Smooth muscle cell (in vitro differentiated cells): ENCODE results near the gene RAB10. TPM values are rescaled to one million over a fixed set of nuclear protein-coding genes. Genes with fewer than 3 reads are reported as not detected.
A peak's percentile ranks its signal among the peaks of the same experiment; 100 is the strongest.

ENCODE experiments used
- DNase-seq: peaks from one replicate; lab custom pipeline; 2025; ENCODE audit not compliant: unreplicated experiment; lab: John Stamatoyannopoulos, UW
- H2AFZ ChIP-seq: fragments of 200-600 bp; sonication (generic); 2 replicates; pipeline ENCODE4 v1.6.0; 2016; ENCODE audit warnings: antibody characterized with exemption, low read depth, mild to moderate bottlenecking
- H3F3A ChIP-seq: fragments of 200-600 bp; sonication (generic); 2 replicates; pipeline ENCODE4 v1.6.0; 2017; ENCODE audit warnings: antibody characterized with exemption, low read depth
- H3K27ac ChIP-seq: fragments of 200-600 bp; sonication (generic); 2 replicates; pipeline ENCODE4 v1.5.1; 2016; ENCODE audit warnings: low read depth, mild to moderate bottlenecking
- H3K27me3 ChIP-seq: fragments of 200-600 bp; sonication (generic); 2 replicates; pipeline ENCODE4 v1.6.1; 2016; ENCODE audit warnings: low read depth, mild to moderate bottlenecking
- H3K36me3 ChIP-seq: fragments of 200-600 bp; sonication (generic); 2 replicates; pipeline ENCODE4 v1.5.1; 2016; ENCODE audit warnings: low read depth
- H3K4me1 ChIP-seq: fragments of 200-600 bp; sonication (generic); 2 replicates; pipeline ENCODE4 v1.5.1; 2016; ENCODE audit warnings: low read depth
- H3K4me2 ChIP-seq: fragments of 200-600 bp; sonication (generic); 2 replicates; pipeline ENCODE4 v1.6.0; 2016; ENCODE audit warnings: mild to moderate bottlenecking
- H3K4me3 ChIP-seq: fragments of 200-600 bp; sonication (generic); 2 replicates; pipeline ENCODE4 v1.5.1; 2016; ENCODE audit warnings: mild to moderate bottlenecking
- H3K79me2 ChIP-seq: fragments of 200-600 bp; sonication (generic); 2 replicates; pipeline ENCODE4 v1.6.0; 2016; ENCODE audit warnings: low read depth, mild to moderate bottlenecking
- H3K9ac ChIP-seq: fragments of 200-600 bp; sonication (generic); 2 replicates; pipeline ENCODE4 v1.6.0; 2016; ENCODE audit warnings: low read depth
- H3K9me3 ChIP-seq: fragments of 200-600 bp; sonication (generic); replicated peaks from 2 replicates; pipeline ENCODE4 v1.5.1; 2016; ENCODE audit warnings: low read depth
- H4K20me1 ChIP-seq: fragments of 200-600 bp; sonication (generic); 2 replicates; pipeline ENCODE4 v1.6.0; 2016; ENCODE audit warnings: low read depth
- WGBS: methylation state at CpG from one replicate; pipeline ENCODE4 v1.1.7; 2016; ENCODE audit warnings: low lambda C conversion rate; 5-methylcytosine and 5-hydroxymethylcytosine counted together
- polyA plus RNA-seq: library from polyadenylated mRNA; unstranded; fragments of >200 nt; fragmentation: Nextera tagmentation; extraction: Ambion mirVana; gene quantifications from 2 replicates; pipeline ENCODE4 v1.2.1, GENCODE V29; 2016
- total RNA-seq: library from RNA; depleted of rRNA; stranded (reverse); fragments of >200 nt; gene quantifications from 2 replicates; pipeline ENCODE4 v1.2.3, GENCODE V29; 2014
- TF ChIP-seq, protein P1 (sequence below): fragments of 200-600 bp; sonication (generic); IDR thresholded peaks from 2 replicates; pipeline ENCODE4 v1.5.1; 2017; ENCODE audit warnings: borderline replicate concordance, mild to moderate bottlenecking, antibody characterized with exemption; ENCODE audit not compliant: insufficient read depth, poor library complexity, severe bottlenecking

RAB10 gene
- total and polyA plus RNA-seq, 2 experiments from 2014 or later, result 101 to 149 TPM

DNA sequence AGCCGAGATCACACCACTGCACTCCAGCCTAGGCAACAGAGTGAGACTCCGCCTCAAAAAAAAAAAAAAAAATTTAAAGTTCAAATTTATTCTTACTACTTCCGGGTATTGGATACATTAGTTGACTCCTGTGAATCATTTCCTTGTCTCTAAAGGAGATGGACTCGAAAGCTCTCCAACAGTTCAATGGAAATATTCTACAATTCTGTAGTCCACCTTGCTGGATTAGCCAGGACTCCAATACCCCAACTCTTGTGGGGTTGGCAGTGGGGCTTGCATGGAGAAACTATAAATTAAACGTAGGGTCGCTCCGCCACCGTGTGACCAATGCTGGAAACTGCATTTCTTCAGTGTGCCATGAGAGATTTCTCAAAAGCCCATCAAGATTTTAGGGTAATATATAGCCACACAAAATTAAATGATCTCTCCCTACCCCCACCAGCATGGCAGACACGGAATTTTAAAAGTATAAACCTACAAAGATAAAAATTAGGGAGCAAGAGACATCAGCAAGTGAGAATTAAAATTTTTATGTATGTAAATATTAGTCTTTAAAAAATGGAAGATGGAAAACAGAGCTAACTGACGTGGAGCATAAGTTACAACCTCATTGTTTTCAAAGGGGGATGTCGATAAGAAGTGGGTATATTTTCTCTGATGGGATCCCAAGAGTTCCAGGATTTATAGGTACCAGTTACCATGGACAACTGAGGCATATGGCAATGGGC lies 111.2 kb downstream of the RAB10 start:
- H3K36me3 ChIP-seq, result no peaks in the 10 kb centered on the region
- no peaks in the 10 kb centered on the region for H3K27me3 ChIP-seq
- no peaks in the 10 kb centered on the region for H3F3A ChIP-seq
- H3K9me3 ChIP-seq, result no peaks in the 10 kb centered on the region
- H3K4me1 ChIP-seq, result no peaks in the 10 kb centered on the region
- TF ChIP-seq, protein P1, sequence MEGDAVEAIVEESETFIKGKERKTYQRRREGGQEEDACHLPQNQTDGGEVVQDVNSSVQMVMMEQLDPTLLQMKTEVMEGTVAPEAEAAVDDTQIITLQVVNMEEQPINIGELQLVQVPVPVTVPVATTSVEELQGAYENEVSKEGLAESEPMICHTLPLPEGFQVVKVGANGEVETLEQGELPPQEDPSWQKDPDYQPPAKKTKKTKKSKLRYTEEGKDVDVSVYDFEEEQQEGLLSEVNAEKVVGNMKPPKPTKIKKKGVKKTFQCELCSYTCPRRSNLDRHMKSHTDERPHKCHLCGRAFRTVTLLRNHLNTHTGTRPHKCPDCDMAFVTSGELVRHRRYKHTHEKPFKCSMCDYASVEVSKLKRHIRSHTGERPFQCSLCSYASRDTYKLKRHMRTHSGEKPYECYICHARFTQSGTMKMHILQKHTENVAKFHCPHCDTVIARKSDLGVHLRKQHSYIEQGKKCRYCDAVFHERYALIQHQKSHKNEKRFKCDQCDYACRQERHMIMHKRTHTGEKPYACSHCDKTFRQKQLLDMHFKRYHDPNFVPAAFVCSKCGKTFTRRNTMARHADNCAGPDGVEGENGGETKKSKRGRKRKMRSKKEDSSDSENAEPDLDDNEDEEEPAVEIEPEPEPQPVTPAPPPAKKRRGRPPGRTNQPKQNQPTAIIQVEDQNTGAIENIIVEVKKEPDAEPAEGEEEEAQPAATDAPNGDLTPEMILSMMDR, result peak; percentile 81
- no peak for DNase-seq
- no peak overlapping the region for H3K4me3 ChIP-seq
- H3K4me2 ChIP-seq, result no peak overlapping the region
- H4K20me1 ChIP-seq, result no peaks in the 10 kb centered on the region
- 30% methylated on average over 11 of the region's 11 CpGs for WGBS
- H3K9ac ChIP-seq, result no peak overlapping the region
- no peak overlapping the region for H2AFZ ChIP-seq
- H3K79me2 ChIP-seq, result no peaks in the 10 kb centered on the region
- no peak overlapping the region for H3K27ac ChIP-seq

DNA sequence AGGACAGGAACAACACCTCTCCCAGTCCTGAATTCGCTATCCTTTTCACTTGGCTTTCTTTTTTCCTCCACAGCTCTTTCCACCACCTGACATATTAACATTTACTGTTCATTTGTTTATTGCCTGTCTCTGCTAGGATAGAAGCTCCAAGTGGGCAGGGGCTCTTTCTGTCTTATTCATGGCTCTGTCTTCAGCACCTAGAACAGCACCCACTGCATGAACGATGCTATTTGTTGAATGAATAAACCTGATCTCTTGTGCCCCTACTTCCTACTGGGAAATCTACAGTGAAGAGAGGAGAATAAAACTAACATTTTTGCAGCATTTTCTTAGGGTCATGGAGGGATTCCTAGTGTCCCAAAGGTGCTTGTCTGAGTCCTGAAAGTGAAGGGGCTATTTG lies 114.6 kb downstream of the RAB10 start:
- 40% methylated on average over 2 of the region's 2 CpGs for WGBS
- Histone ChIP-seq H3K79me2 (no peaks in the 10 kb centered on the region), H3F3A (no peaks in the 10 kb centered on the region), H3K9ac (no peak overlapping the region), H3K4me2 (no peak overlapping the region), H3K9me3 (no peaks in the 10 kb centered on the region), H3K4me1 (no peaks in the 10 kb centered on the region), H3K4me3 (no peak overlapping the region), H3K36me3 (no peaks in the 10 kb centered on the region), H4K20me1 (no peaks in the 10 kb centered on the region), H3K27me3 (no peaks in the 10 kb centered on the region), H3K27ac (no peak overlapping the region), H2AFZ (no peak overlapping the region)
- TF ChIP-seq, protein P1, result no peak
- DNase-seq, result no peak

DNA sequence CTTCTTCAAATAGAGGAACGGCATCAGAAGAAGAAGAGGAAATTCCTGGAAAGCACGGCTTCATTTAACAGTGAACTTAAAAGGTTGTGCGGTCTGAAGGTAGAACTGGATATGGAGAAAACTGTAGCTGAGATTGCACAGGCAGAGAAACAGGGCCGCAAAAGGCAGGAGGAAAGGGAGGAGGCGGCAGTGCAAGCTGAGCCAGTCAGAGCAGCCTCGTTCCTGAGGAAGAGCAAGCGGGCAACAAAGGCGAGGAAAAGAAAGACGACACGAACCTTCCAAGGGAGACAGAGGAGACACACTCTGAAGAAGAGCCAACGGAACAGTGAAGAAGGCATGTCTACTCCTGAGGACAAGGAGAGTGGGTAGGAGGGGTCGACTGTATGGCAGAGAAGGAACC lies 116.4 kb downstream of the RAB10 start:
- no peaks in the 10 kb centered on the region for H3K9me3 ChIP-seq
- no peaks in the 10 kb centered on the region for H4K20me1 ChIP-seq
- 84% methylated on average over 12 of the region's 12 CpGs for WGBS
- no peak for DNase-seq
- H3K4me1 ChIP-seq, result no peaks in the 10 kb centered on the region
- H3K27ac ChIP-seq, result no peak overlapping the region
- H3K27me3 ChIP-seq, result no peaks in the 10 kb centered on the region
- no peak overlapping the region for H3K4me2 ChIP-seq
- H3F3A ChIP-seq, result no peaks in the 10 kb centered on the region
- TF ChIP-seq, protein P1, result no peak
- H3K79me2 ChIP-seq, result no peaks in the 10 kb centered on the region
- H3K4me3 ChIP-seq, result no peak overlapping the region
- H3K9ac ChIP-seq, result no peak overlapping the region
- no peaks in the 10 kb centered on the region for H3K36me3 ChIP-seq
- no peak overlapping the region for H2AFZ ChIP-seq

DNA sequence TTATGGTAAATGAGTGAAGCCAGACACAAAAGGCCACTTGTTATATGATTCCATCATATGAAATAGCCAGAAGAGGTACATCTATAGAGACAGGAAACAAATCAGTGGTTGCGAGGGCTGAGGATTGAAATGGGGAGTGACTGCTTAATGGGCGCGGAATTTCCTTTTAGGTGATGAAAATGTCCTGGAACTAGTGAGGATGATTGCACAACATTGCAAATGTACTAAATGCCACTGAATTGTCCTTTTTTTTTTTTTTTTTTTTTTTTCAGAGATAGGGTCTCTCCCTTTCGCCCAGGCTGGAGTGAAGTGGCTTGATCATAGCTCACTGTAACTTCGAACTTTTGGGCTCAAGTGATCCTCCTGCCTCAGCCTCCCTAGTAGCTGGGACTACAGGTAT lies 123.7 kb downstream of the RAB10 start:
- TF ChIP-seq, protein P1, result no peak
- Histone ChIP-seq H3K27ac (no peak overlapping the region), H3K9ac (no peak overlapping the region), H4K20me1 (no peaks in the 10 kb centered on the region), H3K79me2 (no peaks in the 10 kb centered on the region), H3K4me1 (no peaks in the 10 kb centered on the region), H3F3A (no peaks in the 10 kb centered on the region), H3K36me3 (no peaks in the 10 kb centered on the region), H3K4me2 (no peak overlapping the region), H3K27me3 (no peaks in the 10 kb centered on the region), H3K9me3 (no peaks in the 10 kb centered on the region), H2AFZ (no peak overlapping the region), H3K4me3 (no peak overlapping the region)
- DNase-seq, result no peak
- 89% methylated on average over 5 of the region's 5 CpGs for WGBS
